ENCODE measurements around the gene FANCG. TPM values are rescaled to one million over a fixed set of nuclear protein-coding genes. Genes with fewer than 3 reads are reported as not detected.
A peak's percentile ranks its signal among the peaks of the same experiment; 100 is the strongest.

The FANCG gene
- total RNA-seq, 2 donors from 2014 or later: 94.7 to 112 TPM

GRCh38 chr9:35073279-35073612 is 6.5 kb downstream of the FANCG start:
- Histone ChIP-seq H3K27me3 (ENCODE audit: control insufficient read depth, insufficient read depth, low read length, poor library complexity, severe bottlenecking) (no peaks in the 10 kb centered on the region), H3K4me3 (ENCODE audit: low read length) (peak overlapping the region; percentile 59), H3K36me3 (ENCODE audit: control insufficient read depth, insufficient read depth, low read length) (peaks cover 72% of the 10 kb centered on the region), H3K4me1 (ENCODE audit: control insufficient read depth, insufficient read depth, low read length) (peaks cover under 1% of the 10 kb centered on the region), H3K9ac (ENCODE audit: extremely low read depth, low read length, poor library complexity, severe bottlenecking) (no peak overlapping the region), H3K9me3 (ENCODE audit: control insufficient read depth, low read length) (no peaks in the 10 kb centered on the region), H3K27ac (ENCODE audit: low read depth, low read length) (peak overlapping the region; percentile 83)
- Mint-ChIP-seq H3K27ac (peak overlapping the region; percentile 97), H3K9me3 (no peaks in the 10 kb centered on the region), H3K4me1 (peaks cover 28% of the 10 kb centered on the region), H3K36me3 (ENCODE audit: low read depth) (peaks cover 66% of the 10 kb centered on the region), H3K27me3 (ENCODE audit: insufficient read depth) (no peaks in the 10 kb centered on the region), H3K4me3 (peak overlapping the region; percentile 97)
- no peak for TF ChIP-seq CTCF (conservative IDR thresholded peaks at IDR 0.05)
- WGBS, 2 experiments (ENCODE audit: insufficient coverage in 1 of 2, insufficient read length in 1 of 2): 100% methylated on average over 1 of the region's 2 CpGs; no CpG with 5 or more reads in 1 of the 2 experiments
- DNase-seq: no peak

- no peak for TF ChIP-seq CTCF (conservative IDR thresholded peaks at IDR 0.05)
- peaks cover 78% of the 10 kb centered on the region for H3K36me3 ChIP-seq (ENCODE audit: control insufficient read depth, insufficient read depth, low read length)
Observed at GRCh38 chr9:35072461-35073278, 7.1 kb downstream of the FANCG start, which contains the start of gene VCP. TSS of gene VCP (minus strand) at chr9:35072625. CDS start at chr9:35072353, 272 bp downstream.

GRCh38 chr9:35071814-35072460 is 7.8 kb downstream of the FANCG start:
- H3K9me3 Mint-ChIP-seq: no peaks in the 10 kb centered on the region
- peak overlapping the region; percentile 98 for H3K27ac Mint-ChIP-seq
- Histone ChIP-seq H3K27me3 (ENCODE audit: control insufficient read depth, insufficient read depth, low read length, poor library complexity, severe bottlenecking) (no peaks in the 10 kb centered on the region), H3K4me3 (ENCODE audit: low read length) (peak overlapping the region; percentile 100), H3K27ac (ENCODE audit: low read depth, low read length) (peak overlapping the region; percentile 99), H3K36me3 (ENCODE audit: control insufficient read depth, insufficient read depth, low read length) (peaks cover 80% of the 10 kb centered on the region), H3K9ac (ENCODE audit: extremely low read depth, low read length, poor library complexity, severe bottlenecking) (peak overlapping the region; percentile 99), H3K4me1 (ENCODE audit: control insufficient read depth, insufficient read depth, low read length) (no peaks in the 10 kb centered on the region), H3K9me3 (ENCODE audit: control insufficient read depth, low read length) (no peaks in the 10 kb centered on the region)
- no peaks in the 10 kb centered on the region for H3K27me3 Mint-ChIP-seq (ENCODE audit: insufficient read depth)
- peaks cover 28% of the 10 kb centered on the region for H3K4me1 Mint-ChIP-seq
- H3K36me3 Mint-ChIP-seq (ENCODE audit: low read depth): peaks cover 70% of the 10 kb centered on the region
- peak; percentile 68 for TF ChIP-seq CTCF (conservative IDR thresholded peaks at IDR 0.05)
- peak; percentile 92 for DNase-seq
- 0% methylated on average over 35 to 79 of the region's 79 CpGs for WGBS, 2 experiments (ENCODE audit: insufficient coverage in 1 of 2, insufficient read length in 1 of 2)
- peak overlapping the region; percentile 97 for H3K4me3 Mint-ChIP-seq

More at GRCh38 chr9:35072461-35073278, 7.1 kb downstream of the FANCG start, which contains the start of gene VCP:
- peak; percentile 99 for DNase-seq
- Histone ChIP-seq H3K4me3 (ENCODE audit: low read length) (peak within 1 kb of the TSS; percentile 100), H3K27ac (ENCODE audit: low read depth, low read length) (peak within 1 kb of the TSS; percentile 99), H3K27me3 (ENCODE audit: control insufficient read depth, insufficient read depth, low read length, poor library complexity, severe bottlenecking) (no peaks in the 10 kb centered on the region), H3K4me1 (ENCODE audit: control insufficient read depth, insufficient read depth, low read length) (no peaks in the 10 kb centered on the region), H3K9me3 (ENCODE audit: control insufficient read depth, low read length) (no peaks in the 10 kb centered on the region), H3K9ac (ENCODE audit: extremely low read depth, low read length, poor library complexity, severe bottlenecking) (peak within 1 kb of the TSS; percentile 99)
- peak within 1 kb of the TSS; percentile 98 for H3K27ac Mint-ChIP-seq
- no peaks in the 10 kb centered on the region for H3K9me3 Mint-ChIP-seq
- H3K4me3 Mint-ChIP-seq: peak within 1 kb of the TSS; percentile 97
- H3K27me3 Mint-ChIP-seq (ENCODE audit: insufficient read depth): no peaks in the 10 kb centered on the region
- peaks cover 28% of the 10 kb centered on the region for H3K4me1 Mint-ChIP-seq
- WGBS, 2 experiments (ENCODE audit: insufficient coverage in 1 of 2, insufficient read length in 1 of 2): 4 to 5% methylated on average over 48 to 54 of the region's 54 CpGs
- H3K36me3 Mint-ChIP-seq (ENCODE audit: low read depth): peaks cover 69% of the 10 kb centered on the region

Measured in endodermal cell (in vitro differentiated cells).